PC-9 (cell line): ENCODE data around the gene SCAPER.

Experiments used
- EZH2 ChIP-seq: fragments of 200-600 bp; sonication (generic); IDR thresholded peaks from 2 replicates; pipeline ENCODE4 v1.8.0; 2017; ENCODE audit warnings: antibody characterized with exemption, low read depth
- TF ChIP-seq, protein P1 (sequence below): fragments of 200-600 bp; sonication (generic); conservative IDR thresholded peaks from 2 replicates; pipeline ENCODE4 v1.6.1; 2017; ENCODE audit warnings: mixed run types, antibody characterized with exemption, mild to moderate bottlenecking, moderate library complexity

DNA sequence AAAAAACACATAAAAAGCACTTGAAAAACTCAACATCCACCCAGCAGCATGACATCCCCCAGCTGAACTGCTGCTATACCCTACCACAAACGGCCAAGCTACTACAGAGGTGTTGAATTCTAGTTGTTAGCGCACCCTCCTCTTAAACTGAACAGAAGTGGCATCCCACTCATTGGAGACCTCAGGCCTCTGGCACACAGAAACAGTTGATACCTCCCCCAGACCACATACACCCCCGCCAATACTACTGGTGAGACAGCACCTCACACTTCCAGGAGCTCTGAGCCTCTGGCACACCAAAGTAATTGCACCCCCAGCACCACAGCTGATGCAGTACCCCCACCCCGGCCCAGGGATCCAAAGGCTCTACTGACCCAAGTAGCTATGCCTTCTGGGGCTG, 190.2 kb downstream of the SCAPER start:
- TF ChIP-seq, protein P1, sequence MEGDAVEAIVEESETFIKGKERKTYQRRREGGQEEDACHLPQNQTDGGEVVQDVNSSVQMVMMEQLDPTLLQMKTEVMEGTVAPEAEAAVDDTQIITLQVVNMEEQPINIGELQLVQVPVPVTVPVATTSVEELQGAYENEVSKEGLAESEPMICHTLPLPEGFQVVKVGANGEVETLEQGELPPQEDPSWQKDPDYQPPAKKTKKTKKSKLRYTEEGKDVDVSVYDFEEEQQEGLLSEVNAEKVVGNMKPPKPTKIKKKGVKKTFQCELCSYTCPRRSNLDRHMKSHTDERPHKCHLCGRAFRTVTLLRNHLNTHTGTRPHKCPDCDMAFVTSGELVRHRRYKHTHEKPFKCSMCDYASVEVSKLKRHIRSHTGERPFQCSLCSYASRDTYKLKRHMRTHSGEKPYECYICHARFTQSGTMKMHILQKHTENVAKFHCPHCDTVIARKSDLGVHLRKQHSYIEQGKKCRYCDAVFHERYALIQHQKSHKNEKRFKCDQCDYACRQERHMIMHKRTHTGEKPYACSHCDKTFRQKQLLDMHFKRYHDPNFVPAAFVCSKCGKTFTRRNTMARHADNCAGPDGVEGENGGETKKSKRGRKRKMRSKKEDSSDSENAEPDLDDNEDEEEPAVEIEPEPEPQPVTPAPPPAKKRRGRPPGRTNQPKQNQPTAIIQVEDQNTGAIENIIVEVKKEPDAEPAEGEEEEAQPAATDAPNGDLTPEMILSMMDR, result no peak
- TF ChIP-seq EZH2, result no peak
